NCI-H1436 treated with DMSO at 0.1 percent for 48 hours (cell line): ENCODE measurements around the gene FAM177A1.

Experiments used
- DNase-seq: peaks from one replicate; lab custom pipeline; 2025; lab: John Stamatoyannopoulos, UW

The FAM177A1 gene

GRCh38 chr14:35123388-35123703, 77.3 kb downstream of the FAM177A1 start:
- DNase-seq = no peak

- DNase-seq = no peak
Observed at GRCh38 chr14:35124127-35124526, 78.1 kb downstream of the FAM177A1 start.
